Stimulated activated CD8-positive, alpha-beta memory T cell treated with anti-CD3 and anti-CD28 coated beads, Interleukin-4, amount 100 ng/mL, for 4 hours (primary cell): ENCODE data around the gene UBE2C.

Source experiments
- DNase-seq, 2 donors: peaks; one replicate each; pipeline ENCODE4 v3.0.0-alpha.2; 2020; ENCODE audit warnings: low read depth in 2 of 2, low spot score in 1 of 2

The UBE2C gene

DNA sequence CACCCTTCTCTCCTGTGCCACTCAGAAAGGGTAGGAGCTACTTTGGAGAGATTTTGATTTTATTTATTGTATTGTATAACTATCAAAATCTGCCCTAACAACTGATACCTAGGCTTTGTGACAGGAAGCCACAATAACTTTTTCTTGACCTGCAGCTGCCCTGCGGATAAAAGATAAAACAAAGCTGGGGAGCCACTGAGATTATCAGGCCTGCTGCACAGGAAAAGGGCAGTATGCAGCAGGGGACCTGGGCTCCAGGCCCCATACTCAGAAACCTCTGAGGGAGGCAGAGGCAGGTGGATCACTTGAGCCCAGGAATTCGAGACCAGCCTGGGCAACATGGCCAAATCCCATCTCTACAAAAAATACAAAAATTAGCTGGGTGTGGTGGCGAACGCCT is 20.2 kb downstream of the UBE2C start:
- no peak for DNase-seq

DNA sequence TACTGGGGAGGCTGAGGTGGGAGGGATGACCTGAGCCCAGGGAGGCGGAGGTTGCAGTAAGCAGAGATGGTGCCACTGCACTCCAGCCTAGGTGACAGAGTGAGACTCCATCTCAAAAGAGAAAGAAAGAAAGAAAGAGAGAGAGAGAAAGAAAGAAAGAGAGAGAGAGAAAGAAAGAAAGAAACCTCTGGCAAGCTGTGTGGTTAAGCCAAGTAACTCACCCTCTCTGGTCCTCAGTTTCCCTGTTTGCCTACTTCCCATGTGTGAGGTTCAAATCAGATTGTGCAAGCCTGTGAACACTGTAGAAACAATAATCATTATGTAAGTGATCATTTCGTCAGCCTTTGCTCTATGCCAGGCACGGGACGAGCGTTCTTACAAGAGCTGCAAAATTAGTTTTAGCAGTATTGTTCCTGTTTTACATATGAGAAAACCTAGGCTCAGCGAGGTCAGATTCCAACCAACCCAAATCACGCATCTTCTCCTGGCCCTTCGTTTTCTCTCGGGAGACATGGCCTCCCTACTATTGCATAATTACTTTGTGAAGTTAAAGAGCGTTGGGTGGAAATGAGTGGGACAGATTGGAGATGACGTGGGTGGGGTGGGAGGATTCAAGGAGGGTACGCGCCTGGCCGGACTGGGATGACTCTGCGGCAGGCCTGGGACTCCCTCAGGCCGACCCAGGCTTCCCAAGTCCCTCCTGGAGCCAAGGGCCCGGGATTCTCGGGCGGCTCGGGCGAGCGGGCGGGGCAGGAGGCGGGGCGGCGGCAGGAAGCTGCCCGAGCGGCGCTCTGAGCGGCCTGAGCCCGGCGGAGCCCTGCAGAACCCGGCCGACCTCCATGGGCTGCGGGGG is 20.8 kb downstream of the UBE2C start, which contains the start of gene SNX21:
SNX21 (plus strand) TSS at position 770 of the 853 bp plus-strand sequence. CDS start 121 bp downstream, outside the sequence.
- no peak for DNase-seq

DNA sequence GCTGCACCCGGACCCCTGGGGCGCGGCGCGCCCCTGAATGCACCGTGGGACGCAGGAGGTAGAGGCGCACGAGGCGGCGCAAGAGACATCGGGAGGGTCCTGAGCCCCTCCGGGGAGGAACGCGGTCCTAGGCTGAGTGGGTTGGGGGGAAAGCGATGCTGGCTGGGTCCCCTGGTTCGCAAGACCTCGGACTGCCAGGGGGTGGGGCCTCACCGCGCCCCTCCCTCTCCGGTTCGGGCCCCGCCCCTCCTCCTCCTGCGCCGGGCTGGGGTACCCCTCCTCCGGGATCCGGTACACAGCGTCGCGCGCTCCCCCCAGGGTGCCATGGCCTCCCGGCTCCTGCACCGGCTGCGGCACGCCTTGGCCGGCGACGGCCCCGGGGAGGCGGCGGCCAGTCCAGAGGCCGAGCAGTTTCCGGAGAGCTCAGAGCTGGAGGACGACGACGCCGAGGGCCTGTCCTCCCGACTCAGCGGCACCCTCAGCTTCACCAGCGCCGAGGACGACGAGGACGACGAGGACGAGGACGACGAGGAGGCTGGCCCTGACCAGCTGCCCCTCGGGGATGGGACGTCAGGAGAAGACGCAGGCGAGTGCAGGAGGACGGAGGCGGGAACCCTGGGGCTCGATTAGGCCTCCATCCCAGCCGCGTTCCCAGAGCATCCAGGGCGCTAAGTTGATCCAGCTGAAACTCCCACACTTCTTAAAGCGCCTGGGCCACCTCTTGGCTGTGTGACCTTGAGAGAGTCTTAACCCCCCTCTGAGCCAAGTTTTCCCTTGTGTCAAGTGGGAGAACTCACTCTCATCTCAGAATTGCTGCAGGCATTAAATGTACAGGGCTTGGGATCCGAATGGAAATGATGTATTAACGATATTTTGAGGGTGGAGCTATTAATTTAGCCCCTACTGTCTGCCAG is 21.7 kb downstream of the UBE2C start:
- no peak for DNase-seq

GRCh38 chr20:45834797-45835161 is 22.3 kb downstream of the UBE2C start:
- no peak for DNase-seq

- DNase-seq: no peak
Measured at GRCh38 chr20:45835329-45835765, 22.9 kb downstream of the UBE2C start.

DNA sequence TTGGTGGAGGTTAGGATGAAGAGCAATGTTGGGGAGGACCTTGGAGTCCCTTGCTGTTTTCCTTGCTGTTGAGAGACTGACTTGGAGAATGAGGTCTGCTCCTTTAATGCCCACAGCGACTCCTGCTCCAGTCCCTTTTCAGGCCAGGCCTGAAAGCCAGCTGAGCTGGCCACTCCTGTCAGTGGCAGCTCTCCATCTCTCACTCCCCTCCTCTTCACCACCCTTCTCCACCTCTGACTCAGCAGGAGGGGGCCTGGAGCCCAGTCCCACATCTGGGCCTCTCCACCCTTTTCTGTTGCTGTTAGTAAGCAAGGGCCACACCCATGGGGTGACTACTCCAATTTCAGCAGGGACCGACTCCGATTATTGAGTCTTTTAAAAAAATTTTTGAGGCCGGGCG is 23.4 kb downstream of the UBE2C start:
- no peak for DNase-seq

GRCh38 chr20:45836841-45837240 is 24.4 kb downstream of the UBE2C start:
- no peak for DNase-seq

GRCh38 chr20:45840700-45841198 is 28.3 kb downstream of the UBE2C start:
- DNase-seq: no peak

DNA sequence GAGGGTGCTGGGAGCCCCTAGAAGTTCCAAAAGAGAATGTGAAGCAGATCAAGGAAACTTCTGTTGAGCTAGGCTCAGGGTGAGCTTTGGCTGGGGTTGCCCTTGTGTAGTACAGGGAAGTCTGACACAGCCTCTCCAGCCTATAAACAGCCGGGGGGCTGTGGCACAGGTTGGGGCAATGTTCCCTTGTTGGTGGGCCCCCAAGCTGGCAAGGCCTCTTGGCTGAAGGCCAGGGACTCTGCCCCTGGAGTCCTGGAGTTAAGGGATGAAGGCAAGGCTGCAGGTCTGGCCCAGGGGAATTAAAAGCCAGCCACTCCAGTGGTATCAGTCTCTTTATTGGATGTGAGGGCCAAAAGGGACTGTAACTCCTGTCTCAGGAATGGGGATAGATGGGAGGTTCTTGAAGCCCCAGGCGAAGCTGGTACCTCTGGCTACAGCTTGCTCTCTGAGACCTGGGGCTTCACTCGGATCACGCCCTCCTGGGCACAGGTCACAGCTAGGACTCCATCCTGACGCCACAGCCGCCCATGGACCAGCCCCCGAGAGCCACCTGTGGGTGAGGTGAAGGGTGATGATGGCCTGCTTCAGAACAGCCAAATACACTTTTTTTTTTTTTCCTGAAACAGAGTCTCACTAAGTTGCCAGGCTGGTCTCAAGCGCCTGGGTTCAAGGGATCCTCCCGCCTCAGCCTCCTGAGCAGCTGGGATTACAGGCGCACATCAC is 29.1 kb downstream of the UBE2C start:
- DNase-seq: no peak

DNA sequence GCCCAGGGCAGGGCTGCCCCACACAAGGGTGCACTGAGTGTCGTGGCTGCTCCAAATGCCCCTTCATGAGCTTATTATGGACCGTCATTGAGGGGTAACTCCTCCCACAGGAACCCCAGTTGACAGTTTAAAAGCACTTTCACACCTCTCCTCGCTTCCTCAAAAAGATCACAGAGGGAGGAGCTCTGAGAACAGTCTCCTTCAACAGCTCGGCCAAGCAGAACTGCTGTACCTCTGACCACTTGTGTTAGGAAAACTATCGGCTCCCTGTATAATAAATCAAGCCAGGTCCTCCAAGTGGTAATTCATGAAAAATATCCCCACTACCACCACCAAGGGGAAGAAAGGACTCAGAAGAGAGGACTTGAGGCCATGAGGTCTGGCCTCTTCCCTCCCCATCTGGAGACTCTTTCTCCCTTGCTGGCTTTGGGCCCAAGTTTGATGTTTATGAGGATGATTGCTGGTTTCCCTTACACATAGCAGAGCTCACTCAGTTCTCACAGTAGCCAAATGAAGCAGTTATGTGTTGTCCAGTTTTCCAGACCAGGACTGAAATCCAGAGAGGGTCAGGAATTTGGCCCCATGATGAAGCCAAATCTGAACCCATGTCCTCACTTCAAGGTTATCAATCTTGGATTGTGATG is 29.8 kb downstream of the UBE2C start:
- no peak for DNase-seq

DNA sequence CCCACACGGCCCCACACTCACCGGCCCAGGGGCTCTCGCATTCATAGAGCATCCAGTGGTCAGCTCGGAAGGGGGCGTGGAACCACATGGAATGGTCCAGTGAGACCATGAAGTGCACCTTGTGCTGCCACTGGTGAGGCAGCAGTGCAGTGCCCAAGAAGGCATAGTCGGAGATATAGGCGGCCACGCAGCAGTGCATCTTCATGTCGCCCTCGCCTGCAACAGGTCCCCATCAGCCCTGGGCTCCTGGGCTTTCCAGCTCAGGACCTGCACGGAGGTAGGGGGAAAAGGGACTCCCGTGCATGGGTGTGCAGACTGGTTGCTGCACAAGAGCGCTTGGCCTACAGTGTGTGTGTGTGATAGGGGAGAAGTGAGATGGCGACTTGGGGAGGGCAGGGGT is 31.1 kb downstream of the UBE2C start:
- no peak for DNase-seq

- DNase-seq: no peak
Measured at GRCh38 chr20:45845452-45845851, 33.0 kb downstream of the UBE2C start.

DNA sequence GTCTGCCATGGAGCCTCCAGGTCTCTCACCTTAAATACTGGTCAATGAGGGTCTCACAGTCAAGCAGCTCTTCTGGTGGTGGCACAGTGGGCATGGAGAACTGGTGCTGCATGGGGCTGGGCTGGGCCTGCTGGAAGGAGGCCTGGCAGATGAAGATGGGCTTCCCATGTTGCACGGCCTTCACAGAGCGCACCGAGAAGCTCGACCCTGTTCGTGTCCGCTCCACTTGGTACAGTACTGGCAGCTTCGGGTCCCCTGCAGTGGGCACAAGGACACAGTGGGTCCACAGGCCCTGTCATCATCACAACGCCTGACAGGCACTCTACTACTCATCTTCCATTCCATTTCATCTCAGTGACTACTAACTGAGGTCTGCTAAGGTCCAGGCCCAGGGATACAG is 36.0 kb downstream of the UBE2C start:
- DNase-seq: no peak

- no peak for DNase-seq
Measured at GRCh38 chr20:45848969-45849582, 36.6 kb downstream of the UBE2C start.

- no peak for DNase-seq
Measured at GRCh38 chr20:45850238-45850637, 37.8 kb downstream of the UBE2C start.

- DNase-seq: no peak
Measured at GRCh38 chr20:45850926-45851325, 38.5 kb downstream of the UBE2C start.

- no peak for DNase-seq
Measured at GRCh38 chr20:45851501-45851900, 39.1 kb downstream of the UBE2C start.

DNA sequence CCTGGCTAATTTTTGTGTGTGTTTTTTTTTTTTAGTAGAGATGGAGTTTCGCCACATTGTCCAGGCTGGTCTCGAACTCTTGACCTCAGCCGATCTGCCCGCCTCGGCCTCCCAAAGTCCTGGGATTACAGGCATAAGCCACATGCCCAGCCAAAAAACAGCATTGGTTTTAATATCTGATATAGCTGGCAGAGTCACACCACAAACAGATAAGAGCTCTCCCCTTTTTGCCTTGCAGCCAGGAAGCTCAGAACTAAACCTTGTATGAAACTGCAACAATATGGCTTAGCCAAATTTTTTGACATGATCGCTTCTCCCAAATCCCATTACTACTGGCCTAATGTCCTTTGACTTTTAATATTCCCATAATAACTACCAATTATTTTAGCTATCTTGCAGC is 39.9 kb downstream of the UBE2C start:
- no peak for DNase-seq

DNA sequence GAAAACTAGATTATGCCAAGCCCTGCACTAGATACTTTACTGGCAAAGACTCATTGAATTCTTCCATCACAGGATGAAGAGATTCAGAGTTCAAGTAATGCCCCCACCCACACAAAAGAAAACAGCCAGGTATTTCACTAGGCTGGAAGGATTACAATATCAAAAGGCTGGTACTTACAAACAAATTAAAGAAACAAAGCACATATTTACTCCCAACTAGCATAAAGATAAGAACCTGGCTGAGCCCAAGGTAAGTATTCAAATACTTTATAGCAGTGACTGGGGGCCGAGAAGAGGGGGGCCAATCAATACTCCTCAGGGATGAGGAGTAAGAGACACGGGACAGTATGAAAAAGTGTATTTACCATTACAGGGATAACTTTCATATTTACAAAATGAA is 41.0 kb downstream of the UBE2C start:
- DNase-seq: no peak
